DND-41 (cell line): ENCODE results near the gene MTCH1.

Source experiments
- ATAC-seq: fragments of 200-7000 bp; cut with Tn5 transposase; 3 replicates; pipeline ENCODE4 v1.9.1; 2021; ENCODE audit warnings: low read depth; ENCODE audit not compliant: insufficient read depth
- DNase-seq: peaks from one replicate; pipeline ENCODE4 v3.0.0-alpha.2; 2020
- H2AFZ ChIP-seq: 2 replicates; pipeline ENCODE4 v1.6.0; 2012; ENCODE audit warnings: low read depth, low read length
- H3K27ac ChIP-seq: 2 replicates; pipeline ENCODE4 v1.5.1; 2012; ENCODE audit warnings: low read length, inconsistent platforms
- H3K27me3 ChIP-seq: fragments of 200-600 bp; sonication (generic); 2 replicates; pipeline ENCODE4 v1.6.0; 2012; ENCODE audit warnings: low read length, mild to moderate bottlenecking, inconsistent platforms; ENCODE audit not compliant: insufficient read depth, poor library complexity
- H3K36me3 ChIP-seq: 2 replicates; pipeline ENCODE4 v1.5.1; 2012; ENCODE audit warnings: low read length, inconsistent platforms; ENCODE audit not compliant: insufficient read depth
- H3K4me1 ChIP-seq: 2 replicates; pipeline ENCODE4 v1.5.1; 2012; ENCODE audit warnings: mild to moderate bottlenecking, low read length; ENCODE audit not compliant: insufficient read depth
- H3K4me2 ChIP-seq: 2 replicates; pipeline ENCODE4 v1.6.0; 2012; ENCODE audit warnings: mild to moderate bottlenecking, moderate library complexity, low read length, inconsistent platforms; ENCODE audit not compliant: insufficient read depth
- H3K4me3 ChIP-seq, 2 experiments: fragments of 200-600 bp in 1 of 2; shearing (Covaris generic) in 1 of 2; 2 replicates each; pipeline ENCODE4 v1.5.1; 2012 to 2016; ENCODE audit warnings: inconsistent platforms in 2 of 2, low read length in 2 of 2, mild to moderate bottlenecking in 2 of 2, low read depth in 1 of 2, moderate library complexity in 1 of 2
- H3K79me2 ChIP-seq: 2 replicates; pipeline ENCODE4 v1.6.0; 2012; ENCODE audit warnings: low read length, inconsistent platforms; ENCODE audit not compliant: insufficient read depth
- H3K9ac ChIP-seq: 2 replicates; pipeline ENCODE4 v1.6.0; 2012; ENCODE audit warnings: low read depth, mild to moderate bottlenecking, inconsistent platforms, low read length, moderate library complexity
- H3K9me3 ChIP-seq: 2 replicates; pipeline ENCODE4 v1.5.1; 2012; ENCODE audit warnings: low read length, moderate library complexity, mild to moderate bottlenecking, inconsistent platforms; ENCODE audit not compliant: insufficient read depth, severe bottlenecking
- H4K20me1 ChIP-seq: 2 replicates; pipeline ENCODE4 v1.6.0; 2012; ENCODE audit warnings: low read length; ENCODE audit not compliant: insufficient read depth
- CTCF ChIP-seq: IDR thresholded peaks from 2 replicates; pipeline ENCODE4 v1.5.1; 2012; ENCODE audit warnings: borderline replicate concordance, low read length, moderate library complexity, mild to moderate bottlenecking; ENCODE audit not compliant: poor library complexity, severe bottlenecking; ENCODE audit errors: extremely low read depth
- EZH2 ChIP-seq: IDR thresholded peaks from 3 replicates; pipeline ENCODE4 v1.6.1; 2012; ENCODE audit warnings: borderline replicate concordance, low read depth, mild to moderate bottlenecking, moderate library complexity, low read length, inconsistent platforms; ENCODE audit not compliant: severe bottlenecking

The MTCH1 gene

DNA sequence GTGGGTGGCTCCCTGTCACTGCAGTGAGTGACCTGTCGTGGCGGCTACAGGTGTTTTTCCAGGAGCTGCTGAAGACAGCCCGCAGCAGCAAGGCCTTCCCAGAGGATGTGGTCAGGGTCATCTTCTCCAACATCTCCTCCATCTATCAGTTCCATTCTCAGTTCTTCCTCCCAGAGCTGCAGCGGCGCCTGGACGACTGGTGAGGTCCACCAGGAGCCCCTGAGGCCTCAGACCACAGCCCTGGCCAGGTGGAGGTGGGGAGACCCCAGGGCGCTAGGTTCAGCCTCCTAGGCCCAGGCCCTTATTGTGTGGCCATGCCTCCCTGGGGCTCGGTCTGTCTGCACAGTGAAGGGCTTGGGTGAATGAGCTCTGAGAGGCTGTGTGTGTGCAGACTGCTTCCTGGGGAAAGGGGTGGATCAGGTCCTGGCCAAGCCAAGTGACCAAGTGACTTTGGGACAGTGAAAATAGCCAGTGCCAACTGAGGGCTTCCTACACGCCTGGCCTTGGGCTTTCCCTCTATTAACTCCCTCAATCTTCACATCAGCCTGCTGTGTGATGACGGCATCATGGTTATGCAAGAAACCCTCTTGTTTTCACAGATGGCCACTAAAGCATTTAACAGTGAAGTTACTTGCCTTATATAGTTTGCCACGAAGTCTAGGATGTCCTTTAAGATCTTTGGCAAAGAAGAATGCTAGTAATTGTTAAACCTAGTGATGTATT lies 25.8 kb upstream of the MTCH1 start:
- no peak overlapping the region for H2AFZ ChIP-seq
- no peak for ATAC-seq

GRCh38 chr6:37010402-37010892 lies 24.5 kb upstream of the MTCH1 start:
- Histone ChIP-seq H3K9me3 (no peaks in the 10 kb centered on the region), H3K4me1 (no peaks in the 10 kb centered on the region), H3K79me2 (no peaks in the 10 kb centered on the region), H3K4me2 (no peak overlapping the region), H3K36me3 (no peaks in the 10 kb centered on the region), H4K20me1 (no peaks in the 10 kb centered on the region), H3K27me3 (no peaks in the 10 kb centered on the region), H3K9ac (no peak overlapping the region), H3K4me3 (no peak overlapping the region), H3K27ac (no peak overlapping the region), H2AFZ (no peak overlapping the region)
- DNase-seq = no peak
- no peak for TF ChIP-seq EZH2
- TF ChIP-seq CTCF = no peak
- ATAC-seq = no peak

More for the DNA sequence above, 25.8 kb upstream of the MTCH1 start:
- Histone ChIP-seq H3K27ac (no peak overlapping the region), H3K9ac (no peak overlapping the region), H3K4me3 (no peak overlapping the region), H4K20me1 (no peaks in the 10 kb centered on the region), H3K4me1 (no peaks in the 10 kb centered on the region), H3K4me2 (no peak overlapping the region), H3K36me3 (no peaks in the 10 kb centered on the region), H3K27me3 (no peaks in the 10 kb centered on the region), H3K79me2 (no peaks in the 10 kb centered on the region), H3K9me3 (no peaks in the 10 kb centered on the region)
- no peak for TF ChIP-seq EZH2
- no peak for TF ChIP-seq CTCF
- DNase-seq = no peak

GRCh38 chr6:37008484-37009465 lies 22.8 kb upstream of the MTCH1 start:
- Histone ChIP-seq H3K9ac (no peak overlapping the region), H4K20me1 (no peaks in the 10 kb centered on the region), H3K79me2 (no peaks in the 10 kb centered on the region), H3K4me2 (no peak overlapping the region), H3K27ac (no peak overlapping the region), H3K27me3 (no peaks in the 10 kb centered on the region), H3K4me1 (no peaks in the 10 kb centered on the region), H3K36me3 (no peaks in the 10 kb centered on the region), H3K9me3 (no peaks in the 10 kb centered on the region), H3K4me3 (no peak overlapping the region), H2AFZ (no peak overlapping the region)
- no peak for DNase-seq
- no peak for ATAC-seq
- TF ChIP-seq EZH2 = no peak
- TF ChIP-seq CTCF = no peak
